ENCODE data around the gene NUDT5.

DNA sequence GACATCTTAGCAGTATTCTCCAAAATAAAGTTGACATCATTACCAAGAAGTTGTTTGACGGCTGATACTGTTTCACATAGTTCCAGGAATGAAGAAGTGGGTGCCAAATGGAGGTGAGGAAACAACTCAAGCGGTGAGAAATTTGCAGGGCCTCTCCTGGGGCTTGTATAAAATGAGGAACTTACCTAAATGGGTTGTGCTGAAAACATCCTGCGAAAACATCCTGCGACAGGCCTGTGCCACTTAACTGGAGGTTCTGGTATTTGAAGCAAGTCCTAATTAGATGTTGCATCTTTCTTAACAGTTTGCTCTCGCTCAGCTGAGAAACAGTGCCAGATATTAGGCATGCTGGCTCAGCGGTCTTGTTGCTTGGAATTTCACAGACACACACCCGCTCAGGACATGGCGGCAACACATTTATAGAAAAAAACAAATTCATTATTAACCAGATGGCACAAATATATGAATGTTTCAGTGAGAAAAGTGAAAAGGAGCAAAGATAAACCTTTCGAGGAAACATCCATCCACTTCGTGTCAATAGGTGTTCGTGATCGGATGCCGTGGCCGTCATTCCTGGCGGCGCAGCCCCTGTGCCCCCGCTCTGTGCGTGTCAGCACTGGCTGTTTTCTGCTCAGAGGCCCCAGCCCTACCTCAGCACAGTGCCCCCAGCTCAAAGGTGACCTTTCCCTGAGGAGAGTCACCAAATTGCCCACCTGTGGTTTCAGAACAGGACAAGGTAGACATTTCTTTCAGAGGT lies 48.4 kb upstream of the NUDT5 start:
- TF ChIP-seq, protein P1, sequence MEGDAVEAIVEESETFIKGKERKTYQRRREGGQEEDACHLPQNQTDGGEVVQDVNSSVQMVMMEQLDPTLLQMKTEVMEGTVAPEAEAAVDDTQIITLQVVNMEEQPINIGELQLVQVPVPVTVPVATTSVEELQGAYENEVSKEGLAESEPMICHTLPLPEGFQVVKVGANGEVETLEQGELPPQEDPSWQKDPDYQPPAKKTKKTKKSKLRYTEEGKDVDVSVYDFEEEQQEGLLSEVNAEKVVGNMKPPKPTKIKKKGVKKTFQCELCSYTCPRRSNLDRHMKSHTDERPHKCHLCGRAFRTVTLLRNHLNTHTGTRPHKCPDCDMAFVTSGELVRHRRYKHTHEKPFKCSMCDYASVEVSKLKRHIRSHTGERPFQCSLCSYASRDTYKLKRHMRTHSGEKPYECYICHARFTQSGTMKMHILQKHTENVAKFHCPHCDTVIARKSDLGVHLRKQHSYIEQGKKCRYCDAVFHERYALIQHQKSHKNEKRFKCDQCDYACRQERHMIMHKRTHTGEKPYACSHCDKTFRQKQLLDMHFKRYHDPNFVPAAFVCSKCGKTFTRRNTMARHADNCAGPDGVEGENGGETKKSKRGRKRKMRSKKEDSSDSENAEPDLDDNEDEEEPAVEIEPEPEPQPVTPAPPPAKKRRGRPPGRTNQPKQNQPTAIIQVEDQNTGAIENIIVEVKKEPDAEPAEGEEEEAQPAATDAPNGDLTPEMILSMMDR (IDR thresholded peaks at IDR 0.05), result no peak
- no peak for TF ChIP-seq POLR2A (IDR thresholded peaks at IDR 0.05)

Data from lower leg skin (tissue), 3 donors.